ENCODE results near the gene RTKN2. TPM values are rescaled to one million over a fixed set of nuclear protein-coding genes. Genes with fewer than 3 reads are reported as not detected.
"Not testable (repeated sequence)": the region's sequence is repeated elsewhere in the genome, so short reads cannot be mapped to it uniquely, and the experiment has no call there.

The RTKN2 gene, protein sequence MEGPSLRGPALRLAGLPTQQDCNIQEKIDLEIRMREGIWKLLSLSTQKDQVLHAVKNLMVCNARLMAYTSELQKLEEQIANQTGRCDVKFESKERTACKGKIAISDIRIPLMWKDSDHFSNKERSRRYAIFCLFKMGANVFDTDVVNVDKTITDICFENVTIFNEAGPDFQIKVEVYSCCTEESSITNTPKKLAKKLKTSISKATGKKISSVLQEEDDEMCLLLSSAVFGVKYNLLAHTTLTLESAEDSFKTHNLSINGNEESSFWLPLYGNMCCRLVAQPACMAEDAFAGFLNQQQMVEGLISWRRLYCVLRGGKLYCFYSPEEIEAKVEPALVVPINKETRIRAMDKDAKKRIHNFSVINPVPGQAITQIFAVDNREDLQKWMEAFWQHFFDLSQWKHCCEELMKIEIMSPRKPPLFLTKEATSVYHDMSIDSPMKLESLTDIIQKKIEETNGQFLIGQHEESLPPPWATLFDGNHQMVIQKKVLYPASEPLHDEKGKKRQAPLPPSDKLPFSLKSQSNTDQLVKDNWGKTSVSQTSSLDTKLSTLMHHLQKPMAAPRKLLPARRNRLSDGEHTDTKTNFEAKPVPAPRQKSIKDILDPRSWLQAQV
- 11.2 TPM for polyA plus RNA-seq (2012; ENCODE audit: insufficient read depth, insufficient read length)

DNA sequence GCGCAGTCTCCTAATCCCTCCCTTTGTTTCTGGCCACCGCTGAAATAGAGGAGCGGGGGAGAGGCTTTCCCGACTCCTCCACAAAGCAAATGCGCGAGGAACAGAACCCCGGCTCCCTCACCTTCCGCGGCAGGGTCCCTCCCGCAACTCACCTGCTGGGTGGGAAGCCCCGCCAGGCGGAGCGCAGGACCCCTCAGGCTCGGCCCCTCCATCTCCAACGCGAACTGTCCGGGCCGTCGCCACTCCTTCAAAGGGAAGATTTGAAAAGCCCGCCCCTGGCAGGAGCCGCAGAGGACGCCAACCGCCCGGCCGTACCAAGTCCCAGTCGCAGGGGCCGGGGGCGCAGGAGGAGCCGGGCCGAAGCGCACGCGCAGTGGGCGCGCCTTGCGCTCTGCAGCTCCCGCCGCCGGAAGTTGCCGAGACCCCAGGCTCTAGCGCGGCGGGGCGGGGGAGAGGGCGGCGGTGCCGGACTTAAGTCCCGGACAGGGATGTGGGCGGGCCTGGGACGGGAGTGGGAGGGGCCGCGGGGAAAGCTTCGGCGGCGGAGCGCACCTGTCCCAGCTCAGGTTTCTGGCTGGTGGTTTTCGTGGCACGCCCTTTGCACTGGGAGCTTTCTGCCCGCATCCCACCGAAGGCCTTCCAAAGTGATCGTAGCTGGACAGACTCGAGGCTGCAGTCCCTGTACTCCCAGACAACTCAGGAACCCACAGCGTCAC lies at the start of gene RTKN2:
RTKN2 (minus strand) TSS at position 446 of the 716 bp plus-strand sequence; CDS start at position 212, 234 bp downstream.
- peak within 1 kb of the TSS; percentile 81 for H3K4me3 ChIP-seq (ENCODE audit: low read length)

DNA sequence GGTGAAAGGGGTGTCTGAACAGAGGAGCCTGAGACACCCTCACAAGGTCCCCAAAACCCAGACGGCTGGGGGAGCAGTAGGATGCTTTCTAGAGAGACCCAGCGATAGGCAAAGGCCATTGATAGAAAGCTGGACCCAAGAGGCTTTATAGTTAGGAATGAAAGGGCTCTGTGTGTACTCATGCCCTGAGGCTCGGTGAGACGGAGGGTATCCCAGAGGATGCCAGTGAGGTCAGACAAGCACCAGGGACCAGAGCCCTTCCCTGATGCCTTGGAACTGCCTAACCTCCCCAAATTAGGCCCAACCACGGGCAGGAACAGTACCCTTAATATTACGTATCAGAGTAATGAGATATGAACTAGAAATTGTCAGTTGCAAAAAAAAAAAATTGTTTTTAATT lies 48.6 kb upstream of the RTKN2 start:
- no peak for DNase-seq (ENCODE audit: low read depth, low spot score)

More for the DNA sequence above, at the start of gene RTKN2:
- peak; percentile 76 for DNase-seq (ENCODE audit: low read depth, low spot score)

DNA sequence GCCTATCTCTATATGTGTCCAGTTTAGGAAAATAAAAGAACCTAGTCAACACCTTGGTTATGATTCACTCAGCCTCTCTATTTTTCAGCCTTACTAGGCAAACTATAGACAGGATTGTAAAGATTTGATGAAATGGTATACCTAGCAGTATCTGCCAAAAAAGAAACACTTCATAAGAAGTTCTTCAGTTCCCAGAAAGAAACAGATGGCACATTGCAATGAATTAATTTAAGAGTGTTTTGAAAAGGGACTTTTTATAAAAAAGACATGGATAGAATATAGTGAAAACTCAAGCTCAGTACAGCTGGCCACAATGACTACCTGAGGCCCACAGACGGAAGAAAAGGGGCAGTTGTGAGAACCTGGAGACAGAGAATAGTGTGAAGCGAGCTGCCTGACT lies 40.6 kb upstream of the RTKN2 start:
- no peak for DNase-seq (ENCODE audit: low read depth, low spot score)
- H3K4me3 ChIP-seq (ENCODE audit: low read length), result no peak overlapping the region

More for the DNA sequence above, 48.6 kb upstream of the RTKN2 start:
- H3K4me3 ChIP-seq (ENCODE audit: low read length), result no peak overlapping the region

DNA sequence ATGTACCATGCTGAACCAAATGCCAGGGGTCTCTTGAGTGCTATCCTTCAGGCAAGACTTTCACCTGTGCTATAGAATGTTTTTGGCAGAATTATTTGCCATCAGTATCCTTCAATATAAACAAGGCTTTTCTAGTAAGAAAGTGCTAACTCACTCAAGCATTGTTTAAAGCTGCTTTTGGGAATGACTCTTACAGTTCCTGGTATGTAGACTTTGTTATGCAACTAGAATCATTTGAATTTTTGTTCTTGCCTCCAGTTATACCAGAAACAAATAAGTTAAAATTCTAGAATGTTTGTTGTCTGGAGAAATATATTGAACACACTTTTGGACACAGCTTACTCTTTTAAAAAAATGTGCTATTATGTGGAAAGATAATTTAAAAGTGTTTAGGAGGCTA lies 39.5 kb upstream of the RTKN2 start:
- no peak overlapping the region for H3K4me3 ChIP-seq (ENCODE audit: low read length)
- no peak for DNase-seq (ENCODE audit: low read depth, low spot score)

DNA sequence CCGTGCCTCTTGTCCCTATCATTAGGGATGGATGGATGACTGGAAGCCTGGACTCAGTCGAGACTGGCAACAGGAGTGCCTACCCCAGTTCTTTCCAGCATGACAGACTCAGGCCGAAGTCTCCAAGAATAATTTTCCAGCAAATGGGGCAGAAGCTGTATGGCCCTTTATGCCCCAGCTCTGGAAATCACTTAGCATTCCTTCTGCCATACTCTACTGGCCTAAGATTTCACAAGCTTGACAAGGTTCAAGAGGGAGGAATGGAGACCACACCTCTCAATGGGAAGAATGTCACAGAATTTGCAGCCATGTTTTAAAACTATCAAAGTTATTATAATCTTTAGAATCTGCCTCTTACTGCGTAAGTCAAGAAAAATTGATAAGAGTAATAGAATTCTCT lies 39.0 kb upstream of the RTKN2 start:
- DNase-seq (ENCODE audit: low read depth, low spot score), result no peak
- H3K4me3 ChIP-seq (ENCODE audit: low read length), result no peak overlapping the region

DNA sequence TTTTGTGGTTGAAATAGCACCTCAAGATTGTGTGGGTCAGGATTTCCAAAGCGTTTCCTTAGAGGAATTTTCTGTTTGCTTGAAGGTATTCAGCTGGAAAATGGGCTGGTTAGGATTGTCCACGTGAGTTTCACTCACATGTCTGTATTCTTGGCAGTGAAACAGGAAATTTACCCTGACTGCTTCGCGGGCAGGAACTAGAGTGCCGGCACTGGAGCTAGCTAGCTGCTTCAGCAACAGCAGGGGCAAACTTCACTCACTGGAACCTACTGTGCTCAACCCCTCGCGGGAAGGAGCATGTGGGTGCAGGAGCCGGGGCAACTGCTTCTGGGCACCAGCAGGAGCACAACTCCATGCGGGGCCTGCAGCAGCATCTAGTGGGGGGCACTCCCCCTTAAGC lies 38.0 kb upstream of the RTKN2 start:
- DNase-seq (ENCODE audit: low read depth, low spot score), result no peak
- H3K4me3 ChIP-seq (ENCODE audit: low read length), result no peak overlapping the region

DNA sequence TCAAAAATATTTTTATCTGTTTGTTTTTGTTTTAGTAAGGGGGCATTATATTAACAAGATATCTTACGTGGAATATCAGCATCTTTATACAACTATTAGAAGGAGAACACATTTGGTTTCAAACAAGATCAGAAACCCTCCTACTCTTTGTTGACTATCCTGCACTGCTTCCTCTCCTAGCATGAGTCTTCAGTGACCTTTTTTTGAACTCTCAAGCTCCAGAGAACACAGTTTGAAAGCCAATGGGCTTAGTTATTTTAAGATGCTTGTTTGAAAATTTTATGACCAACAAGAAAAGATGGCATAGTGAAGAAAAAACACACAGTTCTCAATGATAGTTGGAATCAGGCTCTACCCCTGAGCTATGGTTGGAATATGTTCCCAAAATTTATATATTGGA lies 37.2 kb upstream of the RTKN2 start:
- no peak for DNase-seq (ENCODE audit: low read depth, low spot score)
- no peak overlapping the region for H3K4me3 ChIP-seq (ENCODE audit: low read length)

DNA sequence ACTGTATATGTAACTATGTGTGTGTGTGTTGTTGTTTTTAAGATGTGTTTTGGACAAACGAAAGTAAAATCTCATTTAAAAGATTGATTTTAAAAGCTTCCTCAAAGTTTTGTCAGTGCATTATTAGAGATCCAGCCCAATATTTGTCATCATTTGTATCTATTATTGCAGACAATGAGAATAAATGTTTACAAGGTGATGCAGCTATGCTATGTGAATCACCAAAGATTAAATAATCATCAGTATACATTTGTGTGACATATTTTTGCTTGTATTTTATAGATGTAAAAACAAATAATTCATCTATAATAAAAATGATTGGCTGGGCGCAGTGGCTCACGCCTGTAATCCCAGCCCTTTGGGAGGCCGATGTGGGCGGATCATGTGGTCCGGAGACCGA lies 35.3 kb upstream of the RTKN2 start:
- no peak overlapping the region for H3K4me3 ChIP-seq (ENCODE audit: low read length)
- no peak for DNase-seq (ENCODE audit: low read depth, low spot score)

DNA sequence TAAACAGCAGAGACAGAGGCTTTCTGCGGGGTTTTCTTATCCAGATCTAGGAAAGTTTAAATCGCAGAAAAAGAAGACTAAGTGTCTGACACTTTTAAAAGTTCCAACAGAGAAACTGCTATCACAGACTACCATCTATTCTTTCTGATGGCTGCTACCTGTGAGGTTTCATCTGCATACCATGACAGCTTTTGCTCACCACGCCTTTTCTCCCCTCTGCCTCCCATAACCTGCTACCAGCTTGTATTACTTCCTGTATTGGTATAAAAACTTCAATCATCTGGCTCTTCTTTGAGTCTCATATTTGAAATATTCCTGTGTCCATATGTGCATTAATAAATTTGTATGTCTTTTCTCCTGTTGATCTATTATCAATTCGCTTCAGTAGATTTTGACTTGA lies 34.1 kb upstream of the RTKN2 start:
- no peak overlapping the region for H3K4me3 ChIP-seq (ENCODE audit: low read length)
- DNase-seq (ENCODE audit: low read depth, low spot score), result no peak

DNA sequence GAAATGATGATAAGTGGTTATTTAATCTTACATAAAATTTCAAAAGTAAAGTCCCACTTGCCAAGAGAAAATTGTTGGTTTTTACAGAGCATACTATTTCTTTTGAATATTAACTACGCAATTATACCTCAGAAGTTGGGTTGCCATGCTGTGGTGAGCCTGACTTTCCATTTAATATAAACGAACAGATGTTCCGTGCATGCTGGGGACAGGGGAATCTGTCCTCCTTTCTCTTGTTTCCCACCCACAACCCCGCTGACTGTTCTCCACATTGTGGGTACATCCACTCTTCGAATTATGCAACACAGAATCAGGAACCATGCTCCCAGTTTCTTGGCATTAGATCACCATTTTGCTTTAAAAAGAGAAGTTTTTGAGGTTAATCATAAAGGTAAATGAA lies 29.2 kb upstream of the RTKN2 start:
- no peak for DNase-seq (ENCODE audit: low read depth, low spot score)
- H3K4me3 ChIP-seq (ENCODE audit: low read length), result no peak overlapping the region

DNA sequence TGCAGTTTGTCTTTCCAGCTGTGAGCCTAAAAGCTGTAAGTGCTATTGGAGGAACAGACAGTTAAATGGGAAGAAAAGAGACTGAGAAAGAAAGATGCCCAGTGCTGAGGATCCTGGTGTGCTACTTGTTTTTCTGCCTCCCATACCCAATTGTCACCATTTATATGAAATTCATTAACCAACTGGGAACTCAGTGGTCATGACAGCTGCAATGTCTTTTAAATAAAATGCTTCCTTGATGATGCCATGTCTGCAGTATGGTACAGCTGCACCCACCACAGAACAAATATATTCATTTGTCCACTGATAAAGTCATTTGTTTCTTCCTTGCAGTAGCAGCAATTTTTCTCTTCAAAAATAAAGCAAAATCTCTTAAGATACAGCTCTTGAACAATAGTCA lies 15.6 kb upstream of the RTKN2 start:
- H3K4me3 ChIP-seq (ENCODE audit: low read length), result no peak overlapping the region

DNA sequence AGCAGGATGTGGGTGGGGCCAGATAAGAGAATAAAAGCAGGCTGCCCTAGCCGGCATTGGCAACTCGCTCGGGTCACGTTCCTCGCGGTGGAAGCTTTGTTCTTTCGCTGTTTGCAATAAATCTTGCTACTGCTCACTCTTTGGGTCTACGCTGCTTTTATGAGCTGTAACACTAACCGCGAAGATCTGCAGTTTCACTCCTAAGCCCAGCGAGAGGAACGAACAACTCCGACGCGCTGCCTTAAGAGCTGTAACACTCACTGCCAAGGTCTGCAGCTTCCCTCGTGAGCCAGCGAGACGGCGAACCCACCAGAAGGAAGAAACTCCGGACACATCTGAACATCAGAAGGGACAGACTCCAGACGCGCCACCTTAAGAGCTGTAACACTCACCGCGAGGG lies 12.7 kb upstream of the RTKN2 start:
- not testable (repeated sequence) for H3K4me3 ChIP-seq (ENCODE audit: low read length); DNase-seq (ENCODE audit: low read depth, low spot score)

More for the DNA sequence above, 15.6 kb upstream of the RTKN2 start:
- no peak for DNase-seq (ENCODE audit: low read depth, low spot score)

DNA sequence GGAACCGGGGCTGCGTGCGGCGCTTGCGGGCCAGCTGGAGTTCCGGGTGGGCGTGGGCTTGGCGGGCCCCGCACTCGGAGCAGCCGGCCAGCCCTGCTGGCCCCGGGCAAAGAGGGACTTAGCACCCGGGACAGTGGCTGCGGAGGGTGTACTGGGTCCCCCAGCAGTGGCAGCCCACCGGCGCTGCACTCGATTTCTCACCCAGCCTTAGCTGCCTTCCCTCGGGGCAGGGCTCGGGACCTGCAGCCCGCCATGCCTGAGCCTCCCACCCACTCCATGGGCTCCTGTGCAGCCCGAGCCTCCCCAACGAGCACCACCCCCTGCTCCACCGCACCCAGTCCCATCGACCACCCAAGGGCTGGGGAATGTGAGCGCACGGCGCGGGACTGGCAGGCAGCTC lies 11.7 kb upstream of the RTKN2 start:
- DNase-seq (ENCODE audit: low read depth, low spot score); H3K4me3 ChIP-seq (ENCODE audit: low read length): not testable (repeated sequence)

DNA sequence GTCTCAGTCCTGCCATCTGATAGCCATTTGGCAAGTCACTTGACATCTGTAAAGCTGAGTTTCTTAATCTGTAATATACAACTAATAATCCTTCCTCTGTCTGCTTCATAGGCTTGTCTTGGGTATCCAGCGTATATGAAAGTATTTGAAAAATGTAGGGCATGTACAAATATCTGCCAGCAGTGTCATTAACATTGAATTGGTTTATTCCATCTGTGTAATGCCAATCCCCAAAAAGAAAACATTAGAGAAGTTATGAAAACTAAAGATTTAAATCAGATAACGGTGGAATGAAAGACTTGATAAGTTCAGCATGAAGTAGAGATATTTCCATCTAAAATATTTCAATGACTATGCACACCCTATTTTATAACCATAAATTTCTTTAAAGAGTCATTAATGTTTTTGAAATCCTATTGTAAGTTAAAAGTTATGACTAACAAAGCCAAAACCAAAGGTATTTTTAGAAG lies 9.8 kb upstream of the RTKN2 start:
- H3K4me3 ChIP-seq (ENCODE audit: low read length), result no peak overlapping the region
- no peak for DNase-seq (ENCODE audit: low read depth, low spot score)

DNA sequence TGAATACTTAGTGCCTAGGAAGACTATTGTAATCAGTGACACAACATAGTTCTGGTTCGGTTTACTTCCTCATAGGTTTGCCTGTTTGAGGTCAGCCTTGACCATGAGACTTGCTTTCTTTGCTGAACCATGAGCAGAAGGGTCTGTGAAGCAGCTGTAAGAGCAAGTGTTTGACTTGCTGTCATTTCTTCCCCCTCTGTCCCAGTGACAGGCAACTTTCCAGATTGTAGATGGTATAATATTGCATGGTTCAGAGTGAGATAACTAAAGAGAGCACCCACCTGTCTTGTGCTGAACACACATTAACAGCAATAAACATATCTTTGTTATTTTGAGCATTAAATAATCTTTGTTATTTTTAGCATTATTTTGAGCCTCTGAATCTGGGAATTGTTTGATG lies 9.3 kb upstream of the RTKN2 start:
- H3K4me3 ChIP-seq (ENCODE audit: low read length), result no peak overlapping the region
- DNase-seq (ENCODE audit: low read depth, low spot score), result no peak

DNA sequence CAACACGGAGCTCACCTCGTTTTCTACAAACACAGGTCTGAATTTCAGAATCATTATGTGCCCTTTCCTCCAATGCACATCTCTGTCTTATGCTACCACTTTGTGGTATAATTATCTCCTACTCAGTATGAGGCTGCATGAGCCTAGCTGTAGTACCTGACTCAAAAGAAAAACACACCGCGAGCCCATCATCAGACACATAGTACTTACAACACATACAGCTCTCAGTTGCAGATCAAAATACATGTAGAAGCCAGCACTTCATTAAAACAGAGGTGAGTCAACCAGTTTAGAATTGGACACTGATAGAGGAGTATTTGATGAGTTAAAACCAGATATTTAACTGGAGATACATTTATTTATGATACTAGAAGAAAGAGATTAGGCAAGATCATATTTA lies 1.4 kb upstream of the RTKN2 start:
- DNase-seq (ENCODE audit: low read depth, low spot score), result no peak

DNA sequence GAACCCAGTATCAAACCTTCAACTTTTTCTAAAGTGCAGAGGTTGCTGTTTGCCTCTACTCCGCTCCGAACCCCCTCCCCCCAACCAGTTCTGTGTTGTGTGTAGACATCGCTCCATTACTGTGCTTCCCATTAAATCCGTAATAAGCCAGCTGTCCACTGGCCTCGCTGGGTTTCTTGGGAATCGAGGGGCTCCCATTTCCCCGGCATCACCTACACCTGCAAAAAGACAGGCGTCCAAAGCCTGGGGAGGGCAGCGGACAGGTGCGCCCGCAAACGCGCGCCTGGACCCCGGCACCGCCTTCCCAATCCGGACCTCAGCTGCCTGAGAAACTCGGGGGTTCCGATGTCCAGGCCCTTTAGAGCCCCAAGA lies 631 bp downstream of the RTKN2 start:
- DNase-seq (ENCODE audit: low read depth, low spot score), result no peak
- peak overlapping the region; percentile 81 for H3K4me3 ChIP-seq (ENCODE audit: low read length)

More for the DNA sequence above, 1.4 kb upstream of the RTKN2 start:
- no peak overlapping the region for H3K4me3 ChIP-seq (ENCODE audit: low read length)

DNA sequence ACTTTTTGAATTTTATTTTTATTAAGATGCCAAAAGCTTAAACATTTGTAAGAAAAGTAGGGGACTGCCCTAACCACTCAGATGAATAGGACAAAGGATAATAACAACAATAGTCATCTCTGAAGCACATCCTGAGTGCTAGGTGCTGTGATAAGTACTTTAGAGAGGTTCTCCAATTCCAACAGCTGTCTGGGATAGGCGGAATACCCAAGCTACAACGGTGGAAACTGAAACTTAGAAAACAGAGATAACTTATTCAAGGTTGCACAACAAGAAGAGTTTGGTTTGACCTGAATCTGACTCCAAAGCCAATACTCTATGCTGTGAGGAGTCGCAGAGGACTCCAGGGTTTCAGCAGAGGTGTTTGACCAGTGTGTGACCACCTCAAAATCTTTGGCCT lies 2.0 kb downstream of the RTKN2 start:
- H3K4me3 ChIP-seq (ENCODE audit: low read length), result no peak overlapping the region
- DNase-seq (ENCODE audit: low read depth, low spot score), result no peak

DNA sequence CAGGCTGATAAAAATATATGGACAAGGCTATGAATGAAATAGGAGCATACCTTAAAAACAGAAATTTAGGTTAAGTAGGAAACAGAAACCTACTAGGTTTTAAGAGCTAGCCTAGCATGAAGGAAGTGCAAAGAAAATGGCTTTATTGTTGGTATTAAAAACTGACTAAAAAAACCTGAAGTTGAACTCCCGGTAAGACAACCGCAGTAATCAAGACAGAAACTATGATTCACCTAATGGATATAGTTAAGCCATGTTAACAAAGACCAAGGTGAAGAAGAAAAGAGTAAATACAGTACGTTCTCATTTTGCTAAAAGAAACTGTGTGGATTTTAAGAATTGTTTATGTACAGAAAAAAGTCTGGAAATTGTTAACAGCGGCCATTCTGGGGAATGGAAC lies 2.5 kb downstream of the RTKN2 start:
- DNase-seq (ENCODE audit: low read depth, low spot score), result no peak

More for the DNA sequence above, 2.5 kb downstream of the RTKN2 start:
- no peak overlapping the region for H3K4me3 ChIP-seq (ENCODE audit: low read length)

Data from Jurkat, Clone E6-1 (cell line).